GM19467 (cell line): ENCODE data around the gene NFASC.

Source experiments
- ATAC-seq: cut with Tn5 transposase; IDR thresholded peaks from one replicate; pipeline ENCODE4 v1.9.1; 2021; ENCODE audit warnings: mild to moderate bottlenecking, moderate library complexity; ENCODE audit not compliant: unreplicated experiment

NFASC gene

DNA sequence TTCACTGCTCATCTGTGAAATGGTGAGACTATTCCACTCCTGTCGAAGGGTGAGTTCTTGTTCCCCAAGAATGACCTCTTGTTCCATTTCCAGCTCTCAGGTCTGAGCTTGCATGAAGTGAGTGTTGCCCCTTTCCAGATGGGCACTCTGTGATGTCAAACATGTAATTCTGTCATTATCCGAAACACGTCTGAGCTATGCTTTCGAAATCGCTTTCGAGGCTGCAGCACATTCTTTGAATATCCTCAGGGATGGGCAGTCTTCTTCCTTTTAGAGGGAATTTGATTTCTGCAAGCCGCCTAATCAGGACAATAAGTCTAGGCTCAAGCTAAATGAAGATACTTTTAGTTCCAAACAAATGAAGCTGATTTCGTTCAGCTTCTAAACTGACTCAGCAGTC is 15.1 kb downstream of the NFASC start:
- ATAC-seq, result no peak

DNA sequence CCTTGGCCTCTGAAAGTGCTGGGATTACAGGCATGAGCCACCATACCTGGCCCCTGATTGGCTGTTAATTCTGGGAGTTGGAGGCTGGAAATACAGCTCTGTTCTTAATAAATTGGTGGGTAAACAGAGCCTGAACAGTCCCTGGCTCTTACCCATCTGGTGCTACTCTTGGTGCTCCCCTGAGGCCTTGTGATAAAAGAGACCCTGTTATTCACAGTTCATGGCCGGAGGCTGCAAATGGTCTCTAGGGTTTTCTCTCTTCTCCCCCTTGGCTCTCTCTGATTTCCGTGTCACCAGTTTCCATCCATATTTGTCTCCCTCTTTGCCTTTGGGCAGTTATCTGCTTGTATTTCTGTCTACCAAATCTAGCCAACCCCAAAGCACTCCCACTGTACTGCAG is 17.2 kb downstream of the NFASC start:
- ATAC-seq, result no peak

DNA sequence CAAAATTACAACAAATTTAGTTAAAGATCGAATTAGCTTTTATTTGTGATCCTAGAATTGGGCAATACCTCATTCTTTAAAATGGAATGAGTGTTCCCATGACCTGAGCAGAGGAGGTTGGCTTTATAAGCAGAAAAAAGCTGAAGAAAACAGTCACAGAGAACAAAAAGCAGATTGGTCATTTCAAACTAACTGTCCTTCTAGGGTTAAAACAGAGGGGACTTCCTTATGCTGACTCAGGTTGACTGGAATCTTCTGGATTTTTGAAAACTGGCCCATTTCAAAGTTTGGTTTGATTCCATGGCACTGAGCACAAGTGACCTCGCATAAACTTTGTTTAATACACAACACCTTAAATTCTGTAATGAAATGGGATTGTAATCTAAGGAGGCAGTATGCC is 17.6 kb downstream of the NFASC start:
- no peak for ATAC-seq

DNA sequence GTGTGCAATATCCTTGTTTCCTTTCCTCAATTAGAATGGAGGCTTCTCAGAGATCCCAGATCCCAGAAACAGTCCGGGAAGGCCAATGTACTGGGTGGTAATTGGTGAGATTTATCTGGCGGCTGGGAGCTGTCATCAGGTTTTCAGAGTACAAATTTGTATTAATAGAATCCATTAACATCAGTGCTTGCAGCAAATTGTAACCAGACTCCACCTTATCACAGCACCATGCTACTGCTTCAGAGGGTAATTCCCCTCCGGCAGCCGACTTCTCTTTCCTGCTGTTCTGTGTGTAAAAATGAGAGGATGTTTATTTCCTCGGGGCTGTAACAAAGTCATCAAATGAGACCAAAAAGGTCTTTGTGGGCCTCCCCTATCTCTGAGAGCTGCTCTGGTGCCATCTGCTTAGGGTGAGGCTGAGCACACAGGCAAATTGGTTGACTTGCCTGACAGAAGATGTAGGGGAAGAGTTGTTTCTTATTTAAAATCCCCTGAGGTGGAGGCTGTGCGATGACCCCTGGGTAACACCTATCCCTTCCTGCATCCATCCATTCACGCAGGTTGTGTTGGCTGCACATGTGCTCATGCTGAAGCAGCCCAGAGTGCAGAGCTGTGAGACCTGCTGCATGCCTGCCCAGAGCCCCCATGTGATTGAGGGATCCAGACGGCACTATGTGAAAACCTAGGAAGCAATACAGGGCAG is 19.2 kb downstream of the NFASC start:
- ATAC-seq, result no peak

DNA sequence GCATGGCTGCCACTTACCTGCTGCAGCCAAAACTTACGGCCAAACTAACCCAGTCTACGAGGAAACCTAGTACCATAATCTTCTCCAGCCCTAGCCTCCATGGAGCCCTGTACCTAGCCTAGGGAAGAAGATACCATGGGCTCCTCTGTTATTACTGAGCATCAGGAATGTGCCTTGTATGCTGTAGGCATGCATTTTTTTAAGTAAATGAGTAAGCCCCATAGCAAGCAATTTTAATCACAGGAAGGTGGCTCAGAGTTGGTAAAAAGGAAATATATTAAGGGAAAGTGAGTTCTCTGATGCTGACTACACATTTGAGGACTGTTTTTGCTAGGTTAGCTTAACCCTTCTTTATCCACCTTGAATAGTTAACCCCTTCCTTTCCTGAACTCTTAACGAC is 21.2 kb downstream of the NFASC start:
- ATAC-seq, result no peak

DNA sequence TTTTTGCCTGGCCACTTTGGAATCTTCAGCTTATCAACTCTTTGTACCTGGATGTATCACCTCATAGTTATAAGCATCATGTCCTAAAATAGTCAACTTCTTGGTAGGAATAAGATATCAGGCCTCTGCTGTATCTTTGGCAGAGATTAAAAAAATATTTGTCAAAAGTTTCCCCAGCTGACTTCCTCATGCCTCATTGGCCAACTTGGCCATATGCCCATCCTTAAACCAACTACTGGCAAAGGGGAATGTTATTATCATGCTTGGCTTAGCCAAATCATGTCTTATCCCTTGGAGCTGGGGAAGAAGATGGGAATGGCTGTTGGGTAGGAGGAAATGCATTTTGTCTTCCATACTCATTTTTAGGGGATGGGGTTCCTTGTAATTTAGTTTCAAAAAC is 23.4 kb downstream of the NFASC start:
- ATAC-seq, result no peak

DNA sequence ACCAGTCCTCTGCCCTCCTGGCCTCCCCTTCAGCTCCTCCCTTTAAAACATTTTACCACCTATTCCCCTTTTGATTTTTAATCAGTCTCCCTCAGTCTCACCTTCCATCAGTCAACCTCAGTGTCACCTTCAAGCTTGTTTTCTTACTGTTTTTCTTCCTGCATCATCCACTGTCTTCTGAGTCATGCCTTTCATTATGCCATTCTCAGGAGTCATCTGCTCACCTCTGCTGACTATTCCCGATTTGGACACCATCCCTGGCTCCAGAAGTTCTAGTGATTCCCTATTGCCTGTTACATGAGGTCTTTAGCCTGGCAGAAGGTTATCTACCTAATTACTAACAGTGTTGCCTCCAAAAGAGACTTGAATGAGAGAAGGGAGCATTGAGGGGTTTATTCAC is 23.9 kb downstream of the NFASC start:
- no peak for ATAC-seq

DNA sequence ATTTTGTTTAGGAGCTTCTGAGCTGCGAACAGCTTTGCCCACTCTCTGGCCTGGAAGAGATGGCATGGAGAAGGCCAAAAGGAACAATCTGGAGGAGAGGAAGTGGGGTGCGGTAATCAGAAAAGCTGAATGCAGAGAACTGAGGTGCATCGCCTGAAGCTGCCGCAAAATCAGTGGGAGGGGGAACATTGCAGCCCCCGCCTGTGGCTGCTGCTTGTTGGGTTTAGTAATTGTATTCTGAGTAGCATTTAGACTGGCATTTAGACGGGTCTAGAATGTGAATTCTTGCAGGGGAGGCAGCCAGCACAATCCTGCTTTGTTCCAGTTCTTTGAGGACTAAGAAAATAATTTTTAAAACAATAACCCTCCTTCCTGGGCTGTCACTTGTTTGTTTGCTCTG is 25.4 kb downstream of the NFASC start:
- ATAC-seq, result no peak

DNA sequence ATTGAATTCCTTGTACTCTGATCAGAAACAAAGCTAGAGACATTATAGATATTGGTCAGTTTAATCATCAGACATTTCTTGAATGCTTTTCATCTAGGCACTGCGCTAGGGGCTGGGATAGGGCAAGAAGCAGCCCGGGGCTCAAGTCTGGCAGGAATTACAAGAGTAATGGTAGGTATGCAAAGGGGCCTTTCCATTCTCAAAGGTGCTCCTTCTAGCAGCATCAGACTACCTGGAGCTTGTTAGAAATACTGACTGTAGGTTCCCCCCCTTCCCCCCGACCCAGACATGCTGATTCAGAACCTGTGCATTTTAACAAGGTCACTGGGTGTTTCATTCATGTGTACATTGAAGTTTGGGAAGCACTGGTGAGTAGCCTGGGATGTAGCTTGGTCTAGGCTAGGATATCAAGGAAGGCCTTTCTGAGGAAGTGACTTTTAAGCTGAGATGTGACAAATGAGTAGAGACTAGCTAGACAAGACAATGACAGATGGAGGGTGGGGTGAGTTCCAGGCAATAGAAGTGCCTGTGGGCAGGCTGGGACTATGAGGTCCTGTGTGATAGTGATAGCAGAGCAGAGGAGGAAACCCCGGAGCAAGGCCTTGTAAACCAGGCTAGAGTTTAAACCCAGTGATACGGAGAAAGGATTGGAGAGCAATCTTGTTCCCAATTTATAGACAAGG is 26.3 kb downstream of the NFASC start:
- ATAC-seq, result no peak

DNA sequence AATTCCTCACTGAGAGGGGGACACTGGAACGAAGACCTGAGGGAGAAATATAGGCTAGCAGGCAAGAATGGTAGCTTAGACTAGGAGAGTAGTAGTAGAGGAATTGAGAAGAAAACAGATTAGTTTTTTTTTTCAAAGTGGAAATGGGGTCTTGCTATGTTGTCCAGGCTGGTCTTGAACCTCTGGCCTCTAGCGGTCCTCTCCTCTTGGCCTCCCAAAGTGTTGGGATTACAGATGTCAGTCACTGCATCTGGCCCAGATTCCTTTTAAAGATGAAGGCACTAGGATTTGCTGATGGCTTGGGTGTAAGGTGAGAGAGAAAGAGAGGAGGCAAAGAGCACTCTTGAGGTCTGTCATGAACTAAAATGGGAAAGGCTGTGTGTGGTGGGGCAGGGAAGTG is 30.1 kb downstream of the NFASC start:
- ATAC-seq, result no peak

DNA sequence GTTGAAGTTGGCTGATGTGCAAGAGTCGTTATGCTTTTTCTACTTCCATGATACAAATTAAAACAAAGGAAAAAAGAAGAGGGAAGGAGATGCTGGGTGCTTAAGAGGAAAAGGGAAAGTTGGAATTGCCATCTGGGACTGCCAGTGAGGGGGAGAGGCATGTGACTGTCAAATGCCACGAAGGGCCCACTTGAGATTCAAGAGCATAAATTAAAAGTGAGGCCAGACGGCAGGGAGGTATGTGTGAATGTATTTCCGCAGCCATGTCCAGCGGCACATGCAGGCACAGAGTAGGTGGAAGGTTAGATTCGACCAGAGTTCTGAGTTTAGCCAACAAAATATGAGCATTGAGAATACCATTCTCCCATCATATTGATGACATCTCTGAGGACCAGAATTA is 32.0 kb downstream of the NFASC start:
- ATAC-seq, result no peak

DNA sequence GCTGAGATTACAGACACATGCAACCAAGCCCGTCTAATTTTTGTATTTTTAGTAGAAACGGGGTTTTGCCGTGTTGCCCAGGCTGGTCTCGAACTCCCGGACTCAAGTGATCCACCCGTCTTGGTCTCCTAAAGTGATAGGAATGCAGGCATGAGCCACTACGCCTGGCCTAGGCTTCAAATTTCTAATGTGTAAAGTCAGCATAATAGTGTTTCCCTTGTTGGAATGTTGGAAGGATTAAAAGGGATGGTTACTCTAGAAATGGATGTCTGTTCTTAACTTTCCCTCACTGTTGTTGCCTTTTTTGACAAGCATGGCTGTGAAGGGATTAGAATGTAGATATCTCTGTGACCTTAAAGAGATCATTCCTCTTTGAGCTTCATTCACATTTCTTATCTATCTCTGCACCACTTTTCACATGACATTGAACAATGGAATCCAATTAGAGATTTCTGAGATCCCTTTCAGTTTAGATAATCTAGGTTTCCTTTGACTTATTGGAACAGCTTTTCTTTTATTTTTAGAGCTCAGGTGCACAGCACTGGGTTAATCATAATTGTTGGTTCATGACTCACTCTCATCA is 33.7 kb downstream of the NFASC start:
- no peak for ATAC-seq

DNA sequence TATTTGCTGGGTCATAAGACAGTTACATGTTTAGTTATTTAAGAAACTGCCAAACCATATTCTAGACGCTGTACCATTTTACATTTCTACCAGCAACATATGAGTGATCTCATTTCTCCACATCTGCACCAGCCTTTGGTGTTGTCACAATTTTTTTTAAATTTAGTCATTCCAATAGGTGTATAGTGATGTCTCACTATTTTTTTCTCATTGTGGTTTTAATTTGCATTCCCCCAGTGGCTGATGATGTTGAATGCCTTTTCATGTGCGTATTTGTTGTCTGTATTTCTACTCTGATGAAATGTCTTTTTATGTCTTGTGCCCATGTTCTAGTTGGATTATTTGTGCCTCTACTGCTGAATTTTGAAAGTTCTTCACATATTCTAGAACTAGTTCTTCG is 38.4 kb downstream of the NFASC start:
- ATAC-seq, result no peak

DNA sequence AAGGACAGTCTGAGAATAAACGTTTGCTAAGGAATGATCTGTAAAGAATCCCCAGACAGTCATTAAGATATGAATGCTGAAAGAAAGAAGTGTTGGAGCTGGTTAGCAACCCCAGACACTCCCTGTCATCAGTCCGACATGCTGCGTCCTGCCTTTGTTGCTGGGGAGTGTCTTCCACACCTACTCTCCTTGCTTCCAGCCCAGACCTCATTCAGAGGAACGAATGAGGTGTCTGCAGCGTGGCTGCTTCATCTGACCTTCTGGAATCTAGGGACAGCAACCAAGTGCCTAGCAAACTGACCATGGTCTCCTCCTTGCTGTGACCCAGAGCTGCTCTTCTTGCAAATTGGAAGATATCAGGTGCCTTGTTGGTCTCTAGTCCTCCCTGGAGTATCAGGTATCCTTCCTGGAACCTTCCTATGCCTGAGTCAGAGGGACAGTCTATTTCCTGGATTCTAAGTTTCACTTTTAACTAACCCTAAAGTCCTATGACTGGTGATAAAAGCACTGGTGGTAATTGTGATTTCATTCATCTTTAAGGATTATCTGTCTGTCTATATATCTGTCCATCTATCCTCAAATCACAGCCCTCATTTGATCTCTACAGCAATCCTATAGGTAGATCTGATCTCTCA is 45.3 kb downstream of the NFASC start:
- ATAC-seq, result no peak

DNA sequence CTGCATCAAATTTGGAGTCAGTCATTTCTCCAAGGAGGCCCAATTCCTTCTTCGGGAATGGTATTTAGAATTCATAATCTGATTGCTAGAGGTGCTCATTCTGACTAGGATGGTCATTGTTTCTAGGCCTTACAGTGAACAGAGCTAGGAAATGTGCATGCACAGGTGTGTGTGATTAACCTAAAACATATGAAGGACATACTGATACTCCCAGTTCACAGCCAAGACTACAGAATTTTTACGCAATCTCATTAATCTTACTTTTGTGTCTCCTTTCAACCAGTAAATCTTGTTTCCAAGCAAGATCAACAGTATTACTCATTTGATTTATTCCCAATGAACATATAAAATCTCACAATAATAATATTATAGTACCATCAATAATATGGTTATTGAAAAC is 47.1 kb downstream of the NFASC start:
- ATAC-seq, result no peak

DNA sequence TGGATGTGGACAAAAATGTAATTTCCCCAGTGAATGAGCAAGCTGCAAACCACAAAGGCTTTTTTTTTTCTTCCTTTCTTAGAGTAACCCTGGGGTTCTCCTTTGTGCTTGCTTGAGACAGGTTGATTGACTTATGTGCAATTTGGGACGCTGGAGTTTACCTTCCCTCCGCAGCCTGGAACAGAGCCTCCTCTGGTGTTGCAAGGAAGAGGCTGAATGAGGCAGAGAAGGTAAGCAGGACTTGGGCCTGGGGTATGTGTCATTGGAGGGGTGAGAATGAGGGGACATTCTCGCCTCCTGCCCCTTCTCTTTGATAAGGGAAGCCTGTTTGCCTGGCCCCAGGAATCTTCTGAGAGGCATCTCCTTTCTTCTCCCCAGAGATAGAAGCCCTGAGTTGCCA is 49.8 kb downstream of the NFASC start:
- ATAC-seq, result no peak

DNA sequence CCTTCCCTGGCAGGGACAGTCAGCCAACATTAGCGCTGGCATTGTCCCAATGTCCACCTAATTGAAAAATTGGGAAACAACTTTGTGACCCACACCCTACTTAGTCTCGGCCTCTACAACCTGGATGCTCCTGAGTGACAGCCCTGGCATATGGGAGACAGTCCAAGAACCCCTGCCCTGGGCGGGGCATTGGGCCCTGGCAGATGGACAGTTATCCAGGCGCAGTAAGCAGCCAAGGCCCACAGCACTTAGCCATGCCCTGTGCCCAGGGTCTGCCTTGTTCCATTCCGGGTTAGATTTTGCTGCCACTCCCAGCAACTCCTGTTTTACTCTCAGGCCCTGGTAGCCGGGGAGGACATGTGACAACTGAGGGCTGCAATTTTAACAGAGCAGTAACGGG is 50.3 kb downstream of the NFASC start:
- no peak for ATAC-seq

DNA sequence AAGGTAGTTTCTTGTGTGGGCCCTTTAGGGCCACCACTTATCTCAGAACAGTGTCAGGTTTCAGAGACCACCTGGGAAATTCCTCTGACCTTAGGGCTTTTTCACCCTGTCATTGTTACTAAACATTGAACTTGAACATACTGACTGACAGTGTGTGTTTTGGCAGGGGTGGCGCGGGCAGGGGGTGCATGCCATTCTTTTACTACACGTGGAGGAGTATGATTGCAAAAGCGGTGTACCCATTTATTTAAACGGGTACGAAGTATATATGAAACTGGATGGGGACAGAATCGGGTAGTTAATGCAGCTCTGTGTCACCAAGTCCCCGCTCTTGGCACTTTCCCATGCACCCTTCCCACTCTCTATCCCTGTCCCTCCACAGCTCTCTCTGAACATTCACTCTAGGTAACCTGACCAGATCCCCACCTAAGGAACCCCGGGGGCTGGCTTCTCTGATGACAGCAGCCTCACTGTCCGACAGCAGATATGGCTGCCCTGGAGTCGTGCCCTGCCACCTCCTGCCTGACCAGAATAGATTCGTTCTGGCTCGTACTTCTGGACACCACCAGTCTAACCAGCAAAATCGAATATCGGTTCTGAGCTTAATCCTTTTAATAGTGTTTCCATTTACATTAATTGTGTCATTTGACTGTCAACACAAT is 51.3 kb downstream of the NFASC start:
- no peak for ATAC-seq

DNA sequence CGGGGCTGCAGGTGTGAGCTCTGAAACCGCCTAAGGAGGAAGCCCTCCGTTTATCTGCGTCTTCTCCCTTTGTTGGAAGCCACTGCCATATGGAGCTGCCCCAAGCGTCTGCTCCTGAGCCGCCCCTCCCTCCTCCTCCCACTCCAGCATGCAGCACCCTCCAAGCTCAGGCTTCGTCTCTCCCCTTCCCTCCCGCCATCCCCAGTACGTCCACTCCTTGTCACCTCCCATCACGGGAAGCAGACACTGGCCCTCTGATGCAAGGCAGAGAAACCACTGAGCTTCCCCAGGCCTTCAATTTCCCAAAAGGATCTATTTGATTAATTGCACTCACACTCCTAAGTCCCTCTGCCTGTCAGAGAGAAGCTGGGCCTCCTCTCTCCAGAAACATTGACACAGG is 52.5 kb downstream of the NFASC start:
- ATAC-seq, result no peak

DNA sequence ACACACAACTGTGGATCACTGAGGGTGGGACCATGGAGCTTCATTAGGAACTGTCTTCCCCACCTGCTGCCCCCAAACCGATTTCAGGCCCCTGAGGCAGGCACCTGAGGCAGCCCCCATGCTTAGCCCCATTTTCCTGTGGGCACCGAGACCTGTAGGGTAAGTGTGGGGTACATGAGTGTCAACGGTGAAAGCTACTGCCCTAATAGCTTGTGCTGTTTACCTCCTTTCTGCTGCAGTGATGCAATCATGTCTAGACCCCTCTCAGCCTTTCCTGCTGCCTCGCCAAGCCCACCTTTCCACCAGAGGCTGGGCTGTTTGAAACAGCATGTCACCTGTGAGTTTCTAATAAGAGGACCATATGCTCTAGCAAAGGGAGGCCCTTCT is 53.0 kb downstream of the NFASC start:
- ATAC-seq, result no peak

DNA sequence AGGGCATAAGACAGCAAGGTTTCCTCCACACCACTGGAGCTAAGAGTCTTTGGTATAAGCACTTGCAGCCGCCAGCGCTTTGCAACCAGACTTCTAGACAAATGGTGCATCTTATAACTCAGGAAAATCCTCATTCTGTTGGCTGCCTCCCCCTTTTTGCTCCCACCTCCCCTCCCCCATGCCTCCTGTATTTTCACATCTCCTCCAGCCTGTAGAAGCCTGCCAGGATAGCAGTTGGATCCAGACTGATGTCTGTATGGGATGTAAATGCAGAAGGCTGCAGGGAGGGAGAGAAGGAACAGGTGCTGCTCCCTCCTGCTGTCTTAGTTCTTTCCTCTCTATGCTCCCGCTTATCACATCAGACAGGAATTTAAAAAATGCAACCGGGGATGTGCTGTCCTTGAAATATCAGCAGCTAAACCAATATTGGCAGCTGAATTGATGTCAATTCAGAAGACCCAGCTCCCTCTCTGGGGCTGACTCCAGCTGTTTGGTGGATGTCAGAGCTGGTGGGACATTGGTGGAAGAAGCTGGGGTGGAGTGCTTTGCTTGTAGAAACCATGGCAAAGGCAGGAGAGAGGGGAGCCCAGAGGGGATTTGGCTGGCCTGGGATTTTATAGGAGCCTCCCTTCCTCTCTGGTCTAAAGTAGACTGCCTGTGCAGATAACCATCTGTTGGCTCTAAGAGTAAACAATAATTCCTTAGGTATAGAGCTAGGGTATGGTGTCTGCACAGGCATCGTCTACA is 53.5 kb downstream of the NFASC start:
- ATAC-seq, result no peak
